Measurements from ENCODE around the gene WBP1L.
"Not testable (repeated sequence)": the region's sequence is repeated elsewhere in the genome, so short reads cannot be mapped to it uniquely, and the experiment has no call there.

WBP1L gene

DNA sequence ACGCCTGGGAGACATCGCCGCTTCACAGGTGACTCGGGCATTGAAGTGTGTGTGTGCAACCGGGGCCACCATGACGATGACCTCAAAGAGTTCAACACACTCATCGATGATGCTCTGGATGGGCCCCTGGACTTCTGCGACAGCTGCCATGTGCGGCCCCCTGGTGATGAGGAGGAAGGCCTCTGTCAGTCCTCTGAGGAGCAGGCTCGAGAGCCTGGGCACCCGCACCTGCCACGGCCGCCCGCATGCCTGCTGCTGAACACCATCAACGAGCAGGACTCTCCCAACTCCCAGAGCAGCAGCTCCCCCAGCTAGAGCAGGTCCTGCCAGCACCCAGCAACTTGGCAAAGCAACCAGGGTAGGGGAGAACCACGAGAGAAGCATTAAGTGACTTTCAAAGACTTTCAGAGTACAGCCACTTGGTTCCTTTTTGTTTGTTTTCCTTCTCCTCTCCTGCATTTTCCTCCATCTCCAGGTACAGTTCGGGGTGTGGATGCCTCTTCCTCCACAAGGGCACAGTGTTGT is 69.3 kb downstream of the WBP1L start:
- no peak for DNase-seq

DNA sequence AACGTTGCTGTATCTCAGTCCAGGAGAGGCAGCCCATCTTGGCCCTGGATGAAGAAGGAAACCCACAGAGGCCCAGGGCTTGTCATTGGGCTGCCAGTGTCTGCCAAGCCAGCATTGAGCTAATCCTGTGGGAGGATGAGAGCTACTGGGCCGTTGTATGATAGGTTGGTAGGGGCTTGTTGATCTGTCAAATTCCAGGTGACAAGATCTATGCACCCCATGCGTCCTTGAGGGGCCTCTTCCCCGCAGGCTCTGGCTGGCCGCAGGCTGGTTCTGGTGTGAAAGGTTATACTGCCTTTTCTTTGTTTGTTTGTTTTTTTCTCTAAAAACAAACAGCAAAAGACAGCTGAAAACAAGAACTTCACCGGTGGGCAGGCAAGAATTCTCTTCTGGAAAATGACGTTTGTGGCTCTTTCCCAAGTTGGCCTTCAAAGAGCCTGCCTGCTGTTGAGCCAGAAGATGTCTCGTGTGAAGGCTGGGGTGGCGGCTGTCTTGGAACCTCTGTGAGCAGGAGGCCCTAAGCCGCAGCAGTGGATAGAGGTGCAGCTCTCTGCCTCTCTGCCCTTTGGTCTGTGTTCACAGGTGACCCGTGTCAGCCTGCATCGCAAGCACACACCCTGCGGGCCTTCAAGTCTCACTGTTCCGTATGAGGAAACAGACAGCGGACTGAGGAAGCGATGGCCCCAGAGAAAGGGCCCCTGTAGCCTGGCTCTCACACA is 70.1 kb downstream of the WBP1L start:
- no peak for DNase-seq

DNA sequence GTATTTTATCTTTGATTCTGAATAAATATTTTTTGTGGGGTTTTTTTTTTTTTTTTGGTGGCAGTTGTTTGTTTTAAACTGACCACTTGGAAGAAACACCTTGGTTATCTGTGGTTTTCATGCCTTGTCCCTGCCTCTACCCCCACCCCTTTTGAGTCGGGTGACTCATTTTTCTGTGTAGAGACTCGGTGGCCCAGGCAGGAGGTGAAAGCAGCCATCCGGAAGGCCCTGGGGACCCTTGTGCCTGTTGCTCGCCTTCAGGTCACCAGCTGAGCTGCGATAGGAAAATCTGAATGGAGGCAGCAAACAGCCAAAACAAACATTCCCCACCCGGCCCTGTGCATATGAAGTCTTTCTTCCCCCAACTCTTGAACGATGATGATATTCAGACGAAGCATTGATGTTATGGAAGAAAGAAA is 70.7 kb downstream of the WBP1L start:
- no peak for DNase-seq

DNA sequence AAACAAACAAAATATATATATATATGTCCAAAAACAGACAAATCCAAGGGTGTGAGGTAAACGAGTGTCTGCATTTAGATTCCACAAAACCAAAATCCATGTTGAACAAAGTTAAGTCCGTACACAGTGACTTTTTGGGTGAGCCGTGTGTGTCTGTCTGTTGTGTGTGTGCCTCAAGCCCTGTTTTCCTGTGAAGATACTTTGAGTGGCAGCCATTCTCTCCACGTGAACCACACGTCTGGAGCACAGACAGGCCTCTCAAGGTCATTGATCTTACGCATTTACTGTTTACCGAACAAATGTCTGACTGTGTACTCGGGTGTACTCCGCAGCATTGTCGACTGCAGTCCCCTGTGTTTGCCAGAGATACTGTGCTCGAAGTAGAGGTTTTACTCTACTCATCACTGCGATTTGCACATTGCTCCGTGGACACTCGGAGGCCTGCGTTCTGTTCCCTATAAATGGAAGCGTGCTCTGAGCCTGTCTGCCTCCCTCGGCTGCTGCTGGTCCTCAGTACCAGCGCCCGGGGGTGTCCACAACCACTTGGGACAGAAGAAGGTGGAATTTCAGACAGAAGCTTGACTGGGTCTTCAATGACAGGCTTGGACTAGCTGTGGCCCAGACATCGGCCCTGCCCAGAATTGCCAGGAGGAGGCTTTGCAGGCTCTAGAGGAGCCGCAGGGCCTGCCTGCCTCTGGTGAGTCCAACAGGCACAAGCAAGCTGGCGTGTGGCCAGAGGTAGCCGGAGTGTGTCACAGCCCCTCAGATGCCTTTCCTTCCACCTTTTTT is 71.3 kb downstream of the WBP1L start:
- DNase-seq: peak; percentile 56

DNA sequence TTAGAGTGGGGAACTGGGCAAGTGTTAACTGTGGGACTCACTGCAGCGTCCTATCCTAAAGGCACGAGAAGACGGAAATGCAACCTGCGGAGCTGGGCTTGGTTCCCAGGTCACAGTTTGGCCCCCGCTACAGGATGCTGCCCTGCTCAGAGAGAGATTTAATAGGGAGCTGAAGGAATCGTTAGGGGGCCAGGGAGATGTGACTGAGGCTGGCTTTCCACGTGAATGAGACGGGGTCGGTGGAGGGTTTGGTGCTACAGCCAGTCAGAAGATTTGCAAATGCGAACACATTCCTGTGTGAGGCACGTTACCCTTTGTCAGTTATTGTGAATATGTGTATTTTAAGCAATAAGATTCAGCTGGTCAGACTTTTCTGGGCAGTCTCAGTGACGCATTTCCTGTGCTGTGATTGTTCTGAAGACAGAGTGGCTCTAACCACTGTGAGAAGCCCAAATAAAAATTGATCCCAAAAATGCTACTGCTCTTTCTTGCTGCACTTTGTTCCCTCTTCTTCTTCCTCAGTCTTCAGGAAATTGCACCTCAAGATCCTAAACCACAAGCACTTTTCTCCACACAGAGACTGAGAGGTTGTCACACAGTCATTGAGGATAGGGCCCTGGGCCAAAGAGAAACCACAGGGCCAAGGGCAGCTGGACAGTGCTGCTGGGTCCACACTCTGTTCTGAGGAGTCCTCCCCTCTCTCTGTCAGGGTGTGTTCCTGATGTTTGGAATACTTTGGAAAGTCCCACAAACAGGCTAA is 72.2 kb downstream of the WBP1L start:
- DNase-seq: peak; percentile 62

DNA sequence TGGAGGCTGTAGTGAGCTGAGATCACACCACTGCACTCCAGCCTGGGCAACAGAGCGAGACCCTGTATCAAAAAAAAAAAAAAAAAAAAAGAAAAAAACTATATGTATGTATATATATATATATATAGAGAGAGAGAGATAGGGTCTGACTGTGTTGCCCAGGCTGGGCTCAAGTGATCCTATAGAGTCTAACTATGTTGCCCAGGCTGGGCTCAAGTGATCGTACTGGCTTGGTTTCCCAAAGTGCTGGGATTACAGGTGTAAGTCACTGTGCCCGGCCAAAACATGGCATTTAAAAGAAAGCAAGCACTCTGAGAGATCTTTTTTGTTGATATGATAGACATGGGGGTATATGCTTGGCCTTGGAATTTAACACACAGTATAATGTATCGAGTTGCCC is 73.4 kb downstream of the WBP1L start:
- no peak for DNase-seq

DNA sequence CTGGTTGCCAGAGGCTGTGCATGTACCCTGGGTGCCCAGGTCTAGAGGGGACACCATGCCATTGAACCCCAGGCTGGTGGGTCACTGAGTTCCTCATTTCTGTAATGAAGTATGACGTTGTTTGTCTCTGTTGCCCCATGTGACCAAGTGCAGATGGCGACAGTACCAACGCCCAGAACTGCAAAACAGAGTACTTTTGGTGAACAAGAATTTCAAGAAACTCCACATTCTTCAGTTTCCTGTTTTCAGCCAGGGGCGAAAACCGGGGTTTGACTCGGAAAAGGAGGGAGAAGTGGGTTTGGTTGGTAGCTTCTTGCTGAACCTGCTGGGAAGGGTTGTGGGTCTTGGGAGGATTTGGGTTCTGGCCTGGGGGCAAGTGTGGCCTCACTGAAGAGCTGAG is 75.3 kb downstream of the WBP1L start:
- no peak for DNase-seq

DNA sequence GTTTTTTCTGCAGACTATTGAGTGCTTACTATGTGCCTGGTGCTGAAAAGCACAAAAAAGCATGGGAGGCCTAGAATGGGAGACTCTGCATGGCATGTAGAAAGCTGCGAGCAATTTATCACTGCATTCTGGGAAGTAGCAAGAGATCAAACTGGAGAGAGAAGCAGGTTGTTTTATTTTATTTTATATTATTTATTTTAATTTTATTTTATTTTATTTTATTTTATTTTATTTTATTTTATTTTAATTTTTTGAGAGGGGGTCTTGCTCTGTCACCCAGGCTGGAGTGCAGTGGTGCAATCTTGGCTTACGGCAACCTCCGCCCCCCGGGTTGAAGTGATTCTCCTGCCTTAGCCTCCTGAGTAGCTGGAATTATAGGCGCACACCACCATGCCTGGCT is 76.3 kb downstream of the WBP1L start:
- DNase-seq: not testable (repeated sequence)

DNA sequence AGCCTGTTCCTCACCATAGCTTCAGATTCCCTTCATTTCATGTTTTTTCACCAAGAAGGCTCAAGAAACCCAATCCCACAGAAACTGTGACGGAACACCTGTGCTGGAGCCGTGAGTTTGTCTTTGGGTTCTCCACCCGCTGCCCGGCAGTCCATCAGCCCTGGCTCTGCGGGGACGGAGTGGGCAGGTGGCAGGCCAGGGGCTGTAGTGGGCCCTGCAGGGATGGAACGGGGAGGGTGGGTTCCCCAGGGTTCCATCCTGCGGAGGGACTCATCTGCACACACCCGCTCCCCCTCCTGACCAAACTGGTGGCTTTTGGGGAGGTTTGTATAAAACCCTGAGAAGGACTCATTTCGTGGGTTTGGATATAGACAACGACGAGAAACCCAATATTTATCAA is 78.5 kb downstream of the WBP1L start:
- no peak for DNase-seq

DNA sequence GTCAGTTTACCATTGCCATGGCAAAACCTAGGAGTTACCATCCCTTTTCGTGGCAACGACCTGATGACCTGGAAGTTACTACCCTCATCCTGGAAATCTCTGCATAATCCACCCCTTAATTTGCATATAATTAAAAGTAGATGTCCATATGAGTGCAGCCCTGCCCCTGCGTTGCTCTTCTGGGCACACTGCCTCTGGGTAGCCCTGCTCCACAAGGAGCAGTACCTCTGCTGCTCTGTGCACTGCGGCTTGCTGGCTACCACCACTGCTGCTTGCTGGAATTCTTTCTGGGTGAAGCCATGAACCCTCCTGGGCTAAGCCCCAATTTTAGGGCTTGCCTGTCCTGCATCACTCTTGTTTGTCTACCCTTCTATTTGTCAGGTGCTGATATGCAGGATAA is 80.9 kb downstream of the WBP1L start:
- DNase-seq: no peak

DNA sequence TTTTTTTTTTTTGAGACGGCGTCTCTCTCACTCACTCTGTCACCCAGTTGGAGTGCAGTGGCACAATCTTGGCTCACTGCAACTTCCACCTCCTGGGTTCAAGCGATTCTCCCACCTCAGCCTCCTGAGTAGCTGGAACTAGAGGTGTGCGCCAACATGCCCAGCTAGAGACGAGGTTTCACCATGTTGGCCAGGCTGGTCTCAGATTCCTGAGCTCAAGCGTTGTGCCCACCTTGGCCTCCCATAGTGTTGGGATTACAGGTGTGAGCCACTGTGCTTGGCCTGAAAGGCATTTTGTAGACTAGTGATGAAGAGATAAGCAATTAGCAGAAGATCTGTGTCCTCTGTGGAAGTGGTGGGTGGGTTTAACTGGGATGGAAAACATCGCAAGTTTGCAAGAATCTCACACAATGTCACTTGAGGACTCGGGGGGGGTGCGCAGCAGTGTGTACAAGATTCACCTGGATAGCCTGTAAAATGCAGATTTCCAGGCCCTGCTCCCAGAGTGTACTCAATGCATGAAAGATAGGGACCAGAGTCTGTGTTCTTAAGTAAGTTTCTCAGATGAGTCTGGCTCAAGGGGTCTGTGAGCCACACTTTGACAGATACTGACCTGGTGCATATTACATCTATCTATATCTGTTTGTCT is 82.5 kb downstream of the WBP1L start:
- DNase-seq: no peak

DNA sequence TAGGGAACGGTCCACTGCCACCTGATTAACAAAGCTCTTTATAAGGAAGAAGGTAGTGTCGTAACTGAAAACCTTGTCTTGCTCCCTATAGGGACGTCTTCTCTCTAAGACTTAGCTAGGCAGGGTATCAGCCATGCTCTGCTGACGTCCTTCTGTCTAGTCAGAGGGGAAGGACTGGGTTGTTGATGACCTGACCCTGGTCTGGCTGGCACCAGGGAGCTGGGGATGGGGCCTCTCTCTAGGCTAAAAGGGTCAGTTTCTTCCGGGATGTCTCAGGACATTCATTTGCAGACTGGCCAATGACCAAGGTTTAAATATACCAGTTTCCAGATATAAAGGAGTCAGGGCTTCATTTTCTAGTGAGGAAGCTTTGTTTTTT is 83.8 kb downstream of the WBP1L start:
- no peak for DNase-seq

DNA sequence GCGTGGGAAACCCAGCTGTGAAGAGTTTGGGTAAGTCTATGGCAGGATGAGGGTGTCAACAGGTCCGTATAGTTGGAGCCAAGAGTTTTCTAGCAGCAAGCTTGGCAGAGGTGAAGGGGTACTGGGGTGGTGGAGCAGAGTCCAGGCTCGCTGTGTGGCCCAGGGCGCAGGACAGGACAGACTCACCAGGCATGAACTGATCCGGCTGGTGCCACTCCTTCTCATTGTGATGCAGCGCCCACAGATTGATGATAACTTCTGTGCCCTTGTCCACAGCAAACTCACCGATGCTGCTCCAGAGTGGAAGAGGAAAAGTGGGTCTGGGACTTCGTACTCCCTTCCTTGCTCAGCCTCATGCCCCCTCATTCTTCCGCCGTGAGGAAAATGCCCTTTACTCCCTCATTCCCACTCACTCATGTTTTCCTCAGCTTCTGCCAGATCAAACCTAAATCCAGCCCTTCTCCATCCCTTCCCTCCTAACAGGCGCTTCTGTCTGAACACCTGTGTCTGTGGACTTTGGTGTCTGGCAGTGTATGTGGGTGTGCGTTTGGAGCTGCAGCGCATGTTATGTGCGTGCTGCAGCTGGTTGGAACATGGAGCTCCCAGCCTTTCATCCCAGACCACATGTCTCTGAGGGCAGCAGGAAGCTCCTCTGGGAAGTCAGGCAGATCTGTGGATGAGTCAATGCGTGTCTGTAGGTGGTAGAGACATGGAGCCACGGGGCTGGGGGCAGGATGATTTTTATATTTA is 87.7 kb downstream of the WBP1L start:
- DNase-seq: peak; percentile 53

DNA sequence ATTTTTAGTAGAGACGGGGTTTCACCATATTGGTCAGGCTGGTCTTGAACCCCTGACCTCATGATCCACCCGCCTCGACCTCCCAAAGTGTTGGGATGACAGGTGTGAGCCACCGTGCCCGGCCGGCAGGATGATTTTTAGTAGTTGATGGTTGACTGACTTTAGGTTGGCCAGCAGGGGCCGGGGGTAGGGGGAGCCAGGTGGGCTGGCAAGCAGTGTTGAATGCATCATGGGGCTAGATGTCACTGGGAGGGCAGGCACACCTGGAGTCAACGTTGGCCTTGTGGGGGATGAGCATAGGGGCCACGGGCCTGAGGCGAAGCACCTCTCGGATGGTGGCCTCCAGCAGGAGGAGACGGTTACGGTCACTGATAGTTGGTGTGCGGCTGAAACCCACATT is 88.5 kb downstream of the WBP1L start:
- no peak for DNase-seq

DNA sequence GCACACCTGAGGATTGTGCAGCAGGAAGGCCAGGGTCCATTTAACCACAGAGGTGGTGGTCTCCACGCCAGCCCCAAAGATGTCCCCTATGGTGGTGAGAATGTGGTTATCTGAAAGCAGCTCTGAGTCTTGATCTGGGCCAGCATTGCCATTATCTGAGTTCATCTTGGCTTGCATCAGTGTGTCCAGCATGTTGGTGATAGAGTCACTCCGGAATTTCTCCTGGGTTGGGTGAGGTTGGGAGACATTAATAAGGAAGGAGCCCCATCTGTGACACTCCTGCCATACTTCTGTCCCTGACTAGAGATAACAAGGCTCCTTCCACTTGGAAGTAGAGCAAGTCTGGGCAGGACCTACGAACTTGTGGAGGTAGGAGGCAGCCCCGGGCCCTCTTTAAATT is 89.2 kb downstream of the WBP1L start:
- DNase-seq: no peak

DNA sequence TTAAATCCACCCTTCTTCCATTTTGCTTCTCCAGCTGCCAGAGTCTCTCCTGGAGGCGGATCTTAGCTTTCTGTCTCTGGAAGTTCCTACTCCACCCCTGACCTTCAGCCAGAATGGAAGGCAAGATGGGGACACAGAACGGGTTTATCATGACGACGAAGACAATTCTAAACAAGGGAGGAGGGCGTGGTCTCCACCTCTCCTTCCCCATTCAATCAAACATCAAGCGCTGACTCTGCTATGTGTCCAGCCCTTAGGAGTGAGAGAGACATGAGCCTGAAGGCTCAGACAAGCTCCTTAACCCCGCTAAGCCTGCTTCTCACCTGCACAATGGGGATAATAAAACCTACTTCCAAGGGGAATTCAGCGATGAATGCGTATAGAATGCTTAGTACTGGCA is 90.4 kb downstream of the WBP1L start:
- DNase-seq: no peak

DNA sequence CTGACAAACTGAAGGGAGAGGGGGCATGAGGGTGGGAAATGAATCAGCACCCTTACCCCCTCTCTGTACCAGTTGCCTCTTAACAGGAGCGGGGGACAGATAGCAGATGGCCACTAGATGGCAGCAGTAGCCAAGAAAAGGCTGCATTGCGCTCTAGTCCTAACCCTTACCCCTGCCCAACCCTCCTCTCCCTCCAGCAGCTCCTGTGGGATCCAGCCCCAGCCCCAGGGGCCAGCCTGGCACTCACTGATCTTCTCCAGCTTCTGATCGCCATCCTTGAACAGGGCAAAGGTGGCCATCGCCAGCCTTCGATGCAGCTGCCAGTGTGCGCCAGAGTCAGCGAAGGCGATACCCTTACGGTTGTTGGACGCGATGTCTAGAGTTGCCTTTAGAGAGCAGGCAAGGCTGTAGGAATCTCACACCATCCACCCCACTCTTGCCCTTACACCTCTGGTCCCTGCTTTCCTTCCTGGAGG is 91.3 kb downstream of the WBP1L start:
- DNase-seq: peak; percentile 69

DNA sequence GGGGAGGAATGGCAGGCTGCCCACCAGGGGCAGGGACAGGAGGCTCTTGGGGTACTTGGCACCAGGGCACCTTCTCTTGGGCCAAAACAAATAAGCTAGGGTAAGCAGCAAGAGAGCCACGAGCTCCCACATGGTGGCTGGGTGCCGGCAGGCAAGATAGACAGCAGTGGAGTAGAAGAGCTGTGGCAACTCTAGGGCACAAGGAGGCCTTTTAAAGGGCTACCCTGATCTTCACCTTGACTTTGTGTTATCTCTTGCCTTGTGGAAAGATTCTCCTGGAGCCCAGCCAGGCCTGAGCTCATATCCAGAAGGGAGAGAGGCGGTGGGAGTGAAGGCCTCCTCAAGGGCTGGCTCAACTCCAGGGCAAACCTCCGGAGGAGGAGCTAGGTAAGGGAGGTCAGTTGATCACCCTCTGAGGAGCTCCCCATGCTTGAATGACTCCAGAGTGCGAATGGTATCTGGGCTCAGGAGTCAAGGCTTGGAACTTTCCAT is 93.5 kb downstream of the WBP1L start, which contains the start of gene CYP17A1:
Gene CYP17A1 (minus strand): TSS at position 184 of the 492 bp plus-strand sequence. CDS start 52 bp downstream, at position 132.
- DNase-seq: no peak

DNA sequence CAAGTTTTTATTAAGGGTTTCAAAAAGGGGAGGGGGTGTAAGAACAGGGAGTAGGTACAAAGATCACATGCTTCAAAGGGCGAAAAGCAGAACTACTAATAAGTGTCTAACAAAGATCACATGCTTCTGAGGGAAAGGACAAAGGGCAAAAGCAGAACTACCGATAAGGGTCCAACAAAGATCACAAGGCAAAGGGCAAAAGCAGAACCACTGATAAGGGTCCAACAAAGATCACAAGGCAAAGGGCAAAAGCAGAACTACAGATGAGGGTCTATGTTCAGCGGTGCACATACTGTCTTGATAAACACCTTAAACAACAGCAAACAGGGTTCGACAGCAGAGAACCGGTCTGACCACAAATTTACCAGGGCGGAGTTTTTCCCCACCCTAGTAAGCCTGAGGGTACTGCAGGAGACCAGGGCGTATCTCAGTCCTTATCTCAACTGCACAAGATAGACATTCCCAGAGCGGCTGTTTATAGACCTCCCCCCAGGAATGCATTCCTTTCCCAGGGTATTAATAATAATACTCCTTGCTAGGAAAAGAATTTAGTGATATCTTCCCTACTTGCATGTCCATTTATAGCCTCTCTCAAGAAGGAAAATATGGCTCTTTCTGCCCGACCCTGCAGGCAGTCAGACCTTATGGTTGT is 94.7 kb downstream of the WBP1L start:
- not testable (repeated sequence) for DNase-seq

DNA sequence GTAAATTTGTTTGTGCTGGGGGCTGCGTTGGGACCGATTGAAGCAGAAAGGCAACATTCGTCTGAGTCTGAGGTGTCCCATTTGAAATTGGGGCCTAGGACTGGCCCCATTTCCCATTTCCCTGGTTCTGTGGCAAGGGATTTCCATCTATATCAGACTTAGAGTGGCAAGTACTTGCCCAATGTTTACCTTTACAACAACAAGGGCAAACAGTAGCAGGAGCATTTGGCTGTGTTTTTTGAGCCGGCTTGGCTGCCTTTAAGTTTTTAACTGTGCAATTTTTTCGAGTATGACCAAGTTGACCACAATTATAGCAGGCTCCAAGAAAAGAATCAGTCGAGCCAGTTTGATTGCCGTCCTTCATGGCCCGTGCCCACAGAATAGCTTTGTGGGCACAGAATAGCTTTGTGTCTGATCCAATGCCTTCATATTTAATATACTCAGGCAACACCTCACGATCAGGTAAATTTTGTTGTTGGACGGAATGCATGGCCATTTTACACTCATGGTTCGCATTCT is 98.1 kb downstream of the WBP1L start:
- DNase-seq: no peak

DNA sequence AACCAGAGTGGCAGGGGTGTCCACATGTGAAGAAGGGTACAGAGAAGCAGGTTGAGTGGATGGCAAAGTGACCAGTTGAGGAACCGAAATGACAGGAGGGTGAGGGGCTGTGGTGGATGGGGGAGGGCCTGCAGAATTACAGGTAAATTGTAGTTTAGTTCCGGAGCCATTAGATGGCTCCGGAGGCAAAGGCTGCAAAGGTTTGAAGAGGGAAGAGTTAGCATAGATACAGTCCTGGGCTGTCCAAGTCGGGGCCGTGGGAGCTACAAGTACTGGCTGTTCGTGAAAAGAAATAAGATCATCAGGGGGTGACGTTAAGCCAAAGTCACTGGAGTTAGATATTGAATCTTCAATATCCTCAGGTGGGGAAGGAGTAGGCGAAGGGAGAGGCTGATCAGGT is 99.4 kb downstream of the WBP1L start:
- DNase-seq: not testable (repeated sequence)

All from fibroblast of skin of right quadriceps (primary cell).